ENCODE measurements around the gene GRIK3. TPM values are rescaled to one million over a fixed set of nuclear protein-coding genes. Genes with fewer than 3 reads are reported as not detected.

The GRIK3 gene
- total RNA-seq, 2 experiments from 2014 or later, result 16.3 to 55.0 TPM

- BruUV-seq (replicated peaks), result no TSS peak
- intact Hi-C loops (cut with micrococcal nuclease; ENCODE audit: unreplicated experiment), result no loop called here
- no peaks in the 10 kb centered on the region for H4K20me1 ChIP-seq (ENCODE audit: insufficient read depth, low read length)
- H3K4me1 ChIP-seq (ENCODE audit: insufficient read depth, low read length, poor library complexity, severe bottlenecking), result peaks cover 68% of the 10 kb centered on the region
- H3K9me2 ChIP-seq (ENCODE audit: insufficient read depth, low read length), result no peaks in the 10 kb centered on the region
- H3K79me2 ChIP-seq (ENCODE audit: insufficient read depth, low read depth, low read length), result no peaks in the 10 kb centered on the region
- H3K27ac ChIP-seq (ENCODE audit: low read depth, low read length, poor library complexity, severe bottlenecking), result no peak overlapping the region
- no peak overlapping the region for H2AFZ ChIP-seq (ENCODE audit: low read length)
- H3K4me2 ChIP-seq (ENCODE audit: low read length), result no peak overlapping the region
- ChIA-PET POLR2A (no interaction called here), CTCF (ENCODE audit: unreplicated experiment) (no interaction called here)
- TF ChIP-seq EZH2phosphoT487 (IDR thresholded peaks at IDR 0.05; ENCODE audit: borderline replicate concordance, low read depth, low read length) (no peak), CTCF (conservative IDR thresholded peaks at IDR 0.05; ENCODE audit: low read length) (no peak)
- no peak overlapping the region for H3K4me3 ChIP-seq (ENCODE audit: low read depth, low read length, poor library complexity, severe bottlenecking)
- 0 out of 2 replicates have a peak, but pooled peaks cover 1% of the 10 kb centered on the region for H3K36me3 ChIP-seq (ENCODE audit: insufficient read depth, low read length)
- DNase-seq (ENCODE audit: low spot score), result no peak
- no peaks in the 10 kb centered on the region for H3K9me3 ChIP-seq (ENCODE audit: low read length)
These were observed 68.8 kb downstream of the GRIK3 start for GRCh38 chr1:36965275-36966159.

GRCh38 chr1:36964830-36965229 is 69.5 kb downstream of the GRIK3 start:
- H3K4me3 ChIP-seq (ENCODE audit: low read depth, low read length, poor library complexity, severe bottlenecking), result no peak overlapping the region
- H3K36me3 ChIP-seq (ENCODE audit: insufficient read depth, low read length), result no peaks in the 10 kb centered on the region
- BruUV-seq (replicated peaks), result no TSS peak
- intact Hi-C loops (cut with micrococcal nuclease; ENCODE audit: unreplicated experiment), result no loop called here
- no peaks in the 10 kb centered on the region for H3K79me2 ChIP-seq (ENCODE audit: insufficient read depth, low read depth, low read length)
- no peaks in the 10 kb centered on the region for H4K20me1 ChIP-seq (ENCODE audit: insufficient read depth, low read length)
- H3K9me2 ChIP-seq (ENCODE audit: insufficient read depth, low read length), result no peaks in the 10 kb centered on the region
- H3K4me1 ChIP-seq (ENCODE audit: insufficient read depth, low read length, poor library complexity, severe bottlenecking), result peaks cover 70% of the 10 kb centered on the region
- ChIA-PET POLR2A (interaction anchor here (1.2 kb wide), 1 partner anchor 11 kb away, joined by 3 read pairs; no protein-coding TSS in a partner anchor), CTCF (ENCODE audit: unreplicated experiment) (no interaction called here)
- H3K27ac ChIP-seq (ENCODE audit: low read depth, low read length, poor library complexity, severe bottlenecking), result no peak overlapping the region
- TF ChIP-seq CTCF (conservative IDR thresholded peaks at IDR 0.05; ENCODE audit: low read length) (no peak), EZH2phosphoT487 (IDR thresholded peaks at IDR 0.05; ENCODE audit: borderline replicate concordance, low read depth, low read length) (no peak)
- no peak for DNase-seq (ENCODE audit: low spot score)
- no peaks in the 10 kb centered on the region for H3K9me3 ChIP-seq (ENCODE audit: low read length)
- H2AFZ ChIP-seq (ENCODE audit: low read length), result no peak overlapping the region
- no peak overlapping the region for H3K4me2 ChIP-seq (ENCODE audit: low read length)

DNA sequence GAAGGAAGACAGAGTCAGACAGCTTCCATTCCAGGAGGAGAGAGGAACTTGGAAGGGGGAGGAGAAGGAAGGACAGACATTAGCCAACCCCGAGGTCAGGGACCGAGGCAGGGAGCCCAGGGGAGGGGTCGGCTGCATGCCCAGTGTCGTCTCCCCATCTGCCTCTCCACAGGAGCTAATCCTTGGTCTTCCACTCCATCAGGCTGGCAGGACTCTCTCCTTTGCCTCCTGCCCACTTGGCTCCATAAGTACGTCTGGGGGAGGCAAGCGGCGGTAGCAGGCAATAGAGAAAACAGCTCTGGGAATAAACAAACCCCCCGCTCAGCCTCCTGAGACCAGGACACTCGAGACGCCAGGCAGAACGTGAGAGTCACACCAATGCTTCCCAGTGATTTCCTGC is 71.3 kb downstream of the GRIK3 start:
- Histone ChIP-seq H3K79me2 (ENCODE audit: insufficient read depth, low read depth, low read length) (no peaks in the 10 kb centered on the region), H3K4me3 (ENCODE audit: low read depth, low read length, poor library complexity, severe bottlenecking) (no peak overlapping the region), H3K9me2 (ENCODE audit: insufficient read depth, low read length) (no peaks in the 10 kb centered on the region), H3K27ac (ENCODE audit: low read depth, low read length, poor library complexity, severe bottlenecking) (no peak overlapping the region), H2AFZ (ENCODE audit: low read length) (no peak overlapping the region), H3K4me2 (ENCODE audit: low read length) (no peak overlapping the region), H3K4me1 (ENCODE audit: insufficient read depth, low read length, poor library complexity, severe bottlenecking) (peaks cover 52% of the 10 kb centered on the region), H4K20me1 (ENCODE audit: insufficient read depth, low read length) (no peaks in the 10 kb centered on the region), H3K36me3 (ENCODE audit: insufficient read depth, low read length) (no peaks in the 10 kb centered on the region), H3K9me3 (ENCODE audit: low read length) (no peaks in the 10 kb centered on the region)
- BruUV-seq (replicated peaks), result no TSS peak
- TF ChIP-seq EZH2phosphoT487 (IDR thresholded peaks at IDR 0.05; ENCODE audit: borderline replicate concordance, low read depth, low read length) (no peak), CTCF (conservative IDR thresholded peaks at IDR 0.05; ENCODE audit: low read length) (no peak)
- ChIA-PET CTCF (ENCODE audit: unreplicated experiment) (no interaction called here), POLR2A (no interaction called here)
- intact Hi-C loops (cut with micrococcal nuclease; ENCODE audit: unreplicated experiment), result no loop called here
- DNase-seq (ENCODE audit: low spot score), result no peak

All from OCI-LY7 (cell line).